Tibial nerve (tissue), 3 donors: ENCODE results near the gene BRPF3.

Experiments
- CTCF ChIP-seq, 5 experiments: fragments of 200-600 bp in 3 of 5; fragments of 450-650 bp in 2 of 5; sonication (generic) in 3 of 5; IDR thresholded peaks; one replicate each; pipeline ENCODE4 v1.5.1; 2016 to 2019; ENCODE audit warnings: antibody characterized with exemption in 5 of 5, mild to moderate bottlenecking in 3 of 5, moderate library complexity in 2 of 5
- POLR2A ChIP-seq, 2 donors: fragments of 450-650 bp; IDR thresholded peaks; one replicate each; pipeline ENCODE4 v1.6.1; 2017; ENCODE audit warnings: antibody characterized with exemption in 2 of 2, mild to moderate bottlenecking in 2 of 2, moderate library complexity in 2 of 2

- TF ChIP-seq CTCF (IDR thresholded peaks at IDR 0.05) (no peak), POLR2A (IDR thresholded peaks at IDR 0.05) (no peak)
Observed at GRCh38 chr6:36178544-36178943, 18.0 kb upstream of the BRPF3 start.
